Parathyroid adenoma (tissue), 2 donors: ENCODE data around the gene NCKAP5.

Source experiments
- H2AFZ ChIP-seq: fragments of 300-600 bp; sonication (generic); one replicate; pipeline ENCODE4 v1.7.0; 2017; ENCODE audit warnings: antibody characterized with exemption, mild to moderate bottlenecking
- H3K27ac ChIP-seq: fragments of 300-600 bp; sonication (generic); one replicate; pipeline ENCODE4 v1.7.0; 2017
- H3K27me3 ChIP-seq: fragments of 300-600 bp; sonication (generic); one replicate; pipeline ENCODE4 v1.7.0; 2017; ENCODE audit warnings: low read length; ENCODE audit not compliant: control insufficient read depth, insufficient read depth
- H3K36me3 ChIP-seq: fragments of 300-600 bp; sonication (generic); one replicate; pipeline ENCODE4 v1.7.0; 2017; ENCODE audit warnings: low read length; ENCODE audit not compliant: control insufficient read depth, insufficient read depth
- H3K4me1 ChIP-seq: fragments of 300-600 bp; sonication (generic); one replicate; pipeline ENCODE4 v1.7.0; 2017; ENCODE audit warnings: control low read depth
- H3K4me2 ChIP-seq: fragments of 300-600 bp; sonication (generic); one replicate; pipeline ENCODE4 v1.7.0; 2017; ENCODE audit warnings: low read length
- H3K4me3 ChIP-seq: fragments of 300-600 bp; sonication (generic); one replicate; pipeline ENCODE4 v1.7.0; 2017; ENCODE audit warnings: low read depth, low read length
- H3K79me2 ChIP-seq: fragments of 300-600 bp; sonication (generic); one replicate; pipeline ENCODE4 v1.7.0; 2017; ENCODE audit warnings: control low read depth
- H3K9ac ChIP-seq: fragments of 300-600 bp; sonication (generic); one replicate; pipeline ENCODE4 v1.7.0; 2017; ENCODE audit warnings: mild to moderate bottlenecking
- H3K9me3 ChIP-seq: fragments of 300-600 bp; sonication (generic); one replicate; pipeline ENCODE4 v1.7.0; 2017; ENCODE audit warnings: low read length; ENCODE audit not compliant: control insufficient read depth
- TF ChIP-seq, protein P1 (sequence below): fragments of 300-600 bp; sonication (generic); IDR thresholded peaks from one replicate; pipeline ENCODE4 v1.7.0; 2017; ENCODE audit warnings: antibody characterized with exemption, mild to moderate bottlenecking
- donor health status: primary hyperparathyroidism.

The NCKAP5 gene

DNA sequence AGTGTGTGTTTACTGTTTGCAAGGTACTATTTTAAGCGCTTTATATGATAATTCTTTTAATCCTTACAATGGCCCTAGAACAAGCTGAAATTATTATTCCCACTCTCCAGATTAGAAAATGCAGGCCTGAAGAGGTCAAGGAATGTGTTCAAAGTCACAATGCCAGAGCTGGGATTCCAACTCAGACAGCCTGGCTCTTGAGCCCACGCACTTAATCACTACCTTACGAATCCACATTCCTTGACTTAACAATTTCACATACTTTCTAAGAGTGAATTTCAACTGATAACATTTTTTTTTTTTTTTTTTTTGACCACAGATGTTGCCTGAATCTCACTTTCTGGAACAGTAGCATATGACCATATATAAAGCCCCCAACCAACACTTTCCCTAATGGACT is 400.3 kb downstream of the NCKAP5 start:
- H3K79me2 ChIP-seq = no peaks in the 10 kb centered on the region
- H3K4me1 ChIP-seq = no peaks in the 10 kb centered on the region
- no peak overlapping the region for H3K4me3 ChIP-seq
- TF ChIP-seq, protein P1, sequence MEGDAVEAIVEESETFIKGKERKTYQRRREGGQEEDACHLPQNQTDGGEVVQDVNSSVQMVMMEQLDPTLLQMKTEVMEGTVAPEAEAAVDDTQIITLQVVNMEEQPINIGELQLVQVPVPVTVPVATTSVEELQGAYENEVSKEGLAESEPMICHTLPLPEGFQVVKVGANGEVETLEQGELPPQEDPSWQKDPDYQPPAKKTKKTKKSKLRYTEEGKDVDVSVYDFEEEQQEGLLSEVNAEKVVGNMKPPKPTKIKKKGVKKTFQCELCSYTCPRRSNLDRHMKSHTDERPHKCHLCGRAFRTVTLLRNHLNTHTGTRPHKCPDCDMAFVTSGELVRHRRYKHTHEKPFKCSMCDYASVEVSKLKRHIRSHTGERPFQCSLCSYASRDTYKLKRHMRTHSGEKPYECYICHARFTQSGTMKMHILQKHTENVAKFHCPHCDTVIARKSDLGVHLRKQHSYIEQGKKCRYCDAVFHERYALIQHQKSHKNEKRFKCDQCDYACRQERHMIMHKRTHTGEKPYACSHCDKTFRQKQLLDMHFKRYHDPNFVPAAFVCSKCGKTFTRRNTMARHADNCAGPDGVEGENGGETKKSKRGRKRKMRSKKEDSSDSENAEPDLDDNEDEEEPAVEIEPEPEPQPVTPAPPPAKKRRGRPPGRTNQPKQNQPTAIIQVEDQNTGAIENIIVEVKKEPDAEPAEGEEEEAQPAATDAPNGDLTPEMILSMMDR = no peak
- H3K27ac ChIP-seq = no peak overlapping the region
- H3K36me3 ChIP-seq = no peaks in the 10 kb centered on the region
- H3K27me3 ChIP-seq = no peaks in the 10 kb centered on the region
- no peak overlapping the region for H3K4me2 ChIP-seq
- H2AFZ ChIP-seq = no peak overlapping the region
- H3K9me3 ChIP-seq = no peaks in the 10 kb centered on the region
- H3K9ac ChIP-seq = no peak overlapping the region

GRCh38 chr2:133167223-133167622 is 401.0 kb downstream of the NCKAP5 start:
- no peak overlapping the region for H3K9ac ChIP-seq
- no peaks in the 10 kb centered on the region for H3K9me3 ChIP-seq
- H3K4me1 ChIP-seq = no peaks in the 10 kb centered on the region
- TF ChIP-seq, protein P1 = no peak
- H3K79me2 ChIP-seq = no peaks in the 10 kb centered on the region
- no peaks in the 10 kb centered on the region for H3K36me3 ChIP-seq
- H3K27ac ChIP-seq = no peak overlapping the region
- no peaks in the 10 kb centered on the region for H3K27me3 ChIP-seq
- H3K4me2 ChIP-seq = no peak overlapping the region
- H2AFZ ChIP-seq = no peak overlapping the region
- no peak overlapping the region for H3K4me3 ChIP-seq

DNA sequence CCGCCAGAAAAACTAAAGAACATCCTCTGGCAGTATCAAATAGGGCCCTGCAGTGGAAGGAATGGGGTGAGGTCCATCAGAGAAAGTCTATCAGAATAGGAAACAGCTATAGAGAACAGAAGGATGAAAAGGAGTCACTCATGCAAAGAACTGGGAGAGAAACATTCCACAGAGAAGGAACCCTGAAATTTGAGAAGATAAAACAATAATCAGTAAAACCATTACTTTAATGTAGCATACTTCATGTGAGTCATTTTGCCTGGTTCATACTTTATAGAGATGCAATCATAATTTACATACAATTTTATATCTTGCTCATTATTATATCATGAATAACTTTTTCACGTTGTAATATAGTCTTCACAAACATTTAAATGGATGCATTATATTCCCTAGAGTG is 402.2 kb downstream of the NCKAP5 start:
- no peak overlapping the region for H3K9ac ChIP-seq
- H3K27ac ChIP-seq = no peak overlapping the region
- H3K4me3 ChIP-seq = no peak overlapping the region
- H3K27me3 ChIP-seq = no peaks in the 10 kb centered on the region
- H3K9me3 ChIP-seq = no peaks in the 10 kb centered on the region
- H3K4me1 ChIP-seq = no peaks in the 10 kb centered on the region
- no peaks in the 10 kb centered on the region for H3K36me3 ChIP-seq
- H3K4me2 ChIP-seq = no peak overlapping the region
- no peak overlapping the region for H2AFZ ChIP-seq
- TF ChIP-seq, protein P1 = no peak
- H3K79me2 ChIP-seq = no peaks in the 10 kb centered on the region

DNA sequence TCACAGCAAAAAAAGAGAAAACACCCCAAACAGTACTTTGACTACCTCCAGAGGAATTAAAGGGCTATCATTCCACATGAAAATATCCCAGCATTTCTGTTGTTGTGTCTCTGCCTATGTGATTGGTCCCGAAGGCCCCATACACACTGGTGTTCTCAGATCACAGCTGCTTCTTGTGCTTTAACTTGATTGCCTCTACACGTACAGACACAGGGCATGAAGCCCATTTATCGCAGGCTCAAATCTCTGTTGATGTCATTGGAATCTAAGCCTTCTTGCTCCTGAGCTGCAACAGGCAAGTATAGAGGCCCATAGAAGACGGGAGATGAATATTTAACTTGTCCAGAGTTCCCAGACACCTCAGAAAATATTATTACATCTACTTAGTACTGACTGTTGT is 405.2 kb downstream of the NCKAP5 start:
- Histone ChIP-seq H3K4me3 (no peak overlapping the region), H3K27ac (no peak overlapping the region), H3K9me3 (no peaks in the 10 kb centered on the region), H3K27me3 (no peaks in the 10 kb centered on the region), H3K4me2 (no peak overlapping the region), H2AFZ (no peak overlapping the region), H3K9ac (no peak overlapping the region), H3K79me2 (no peaks in the 10 kb centered on the region), H3K4me1 (no peaks in the 10 kb centered on the region), H3K36me3 (no peaks in the 10 kb centered on the region)
- TF ChIP-seq, protein P1 = no peak

DNA sequence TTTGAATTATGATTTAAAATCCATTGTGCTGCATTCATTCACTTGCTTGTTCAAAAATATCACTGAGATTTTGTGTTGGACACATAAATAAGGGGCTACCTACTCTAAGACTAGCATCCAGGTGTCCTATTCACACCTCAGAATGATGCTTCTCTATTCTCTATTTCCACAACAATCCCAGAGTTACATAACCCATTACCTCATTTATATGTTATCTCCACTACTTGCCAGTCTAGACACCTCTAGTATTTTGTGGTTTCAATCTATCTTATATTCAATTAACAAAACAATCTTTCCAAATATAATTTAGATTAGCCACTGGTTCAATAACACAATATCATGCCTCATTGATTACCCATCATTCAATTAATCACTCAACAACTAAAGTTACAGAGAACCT is 409.8 kb downstream of the NCKAP5 start:
- H3K9ac ChIP-seq = no peak overlapping the region

More for the DNA sequence above, 409.8 kb downstream of the NCKAP5 start:
- Histone ChIP-seq H2AFZ (no peak overlapping the region), H3K79me2 (no peaks in the 10 kb centered on the region), H3K4me2 (no peak overlapping the region), H3K27me3 (no peaks in the 10 kb centered on the region), H3K27ac (no peak overlapping the region), H3K4me3 (no peak overlapping the region), H3K36me3 (no peaks in the 10 kb centered on the region), H3K4me1 (no peaks in the 10 kb centered on the region), H3K9me3 (no peaks in the 10 kb centered on the region)
- TF ChIP-seq, protein P1 = no peak
